ENCODE results near the gene SHROOM3.

- no peak for TF ChIP-seq CTCF (IDR thresholded peaks at IDR 0.05)
- no peak for TF ChIP-seq POLR2A (IDR thresholded peaks at IDR 0.05)
Observed at GRCh38 chr4:76513482-76513881, 78.5 kb downstream of the SHROOM3 start.
